Epithelial cell of esophagus (primary cell): ENCODE measurements around the gene ACAP3.

Source experiments
- DNase-seq: peaks from one replicate; pipeline ENCODE4 v3.0.0; 2010; ENCODE audit warnings: low read depth
- H3K4me3 ChIP-seq: 2 replicates; pipeline ENCODE4 v1.5.1; 2011; ENCODE audit warnings: mild to moderate bottlenecking, low read length, control low read depth
- CTCF ChIP-seq: IDR thresholded peaks from 2 replicates; pipeline ENCODE4 v1.5.1; 2011; ENCODE audit warnings: low read depth, mild to moderate bottlenecking, low read length, control low read depth, inconsistent platforms; ENCODE audit not compliant: insufficient read depth; ENCODE audit errors: missing control alignments

ACAP3 gene

GRCh38 chr1:1333551-1334241 is 26.0 kb upstream of the ACAP3 start:
- TF ChIP-seq CTCF, result no peak
- no peak overlapping the region for H3K4me3 ChIP-seq
- DNase-seq, result no peak

DNA sequence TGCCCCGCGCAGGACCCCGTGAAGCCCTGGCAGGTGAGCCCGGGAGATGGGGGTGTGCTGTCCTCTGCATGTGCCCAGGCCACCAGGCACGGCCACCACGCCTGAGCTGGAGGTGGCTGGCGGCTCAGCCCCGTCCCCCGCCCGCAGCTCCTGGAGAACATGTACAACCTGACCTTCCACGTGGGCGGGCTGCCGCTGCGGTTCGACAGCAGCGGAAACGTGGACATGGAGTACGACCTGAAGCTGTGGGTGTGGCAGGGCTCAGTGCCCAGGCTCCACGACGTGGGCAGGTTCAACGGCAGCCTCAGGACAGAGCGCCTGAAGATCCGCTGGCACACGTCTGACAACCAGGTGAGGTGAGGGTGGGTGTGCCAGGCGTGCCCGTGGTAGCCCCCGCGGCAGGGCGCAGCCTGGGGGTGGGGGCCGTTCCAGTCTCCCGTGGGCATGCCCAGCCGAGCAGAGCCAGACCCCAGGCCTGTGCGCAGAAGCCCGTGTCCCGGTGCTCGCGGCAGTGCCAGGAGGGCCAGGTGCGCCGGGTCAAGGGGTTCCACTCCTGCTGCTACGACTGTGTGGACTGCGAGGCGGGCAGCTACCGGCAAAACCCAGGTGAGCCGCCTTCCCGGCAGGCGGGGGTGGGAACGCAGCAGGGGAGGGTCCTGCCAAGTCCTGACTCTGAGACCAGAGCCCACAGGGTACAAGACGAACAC is 25.2 kb upstream of the ACAP3 start:
- H3K4me3 ChIP-seq, result no peak overlapping the region
- no peak for TF ChIP-seq CTCF
- peak; percentile 71 for DNase-seq

GRCh38 chr1:1332031-1332755 is 24.5 kb upstream of the ACAP3 start:
- no peak overlapping the region for H3K4me3 ChIP-seq
- DNase-seq, result no peak
- no peak for TF ChIP-seq CTCF

- no peak within 1 kb of the TSS for H3K4me3 ChIP-seq
- no peak for TF ChIP-seq CTCF
- DNase-seq, result no peak
Observed at GRCh38 chr1:1331068-1331965, 23.6 kb upstream of the ACAP3 start, which contains the start of gene TAS1R3. Gene TAS1R3 (plus strand): TSS chr1:1331280. CDS start chr1:1331346, 66 bp downstream.

GRCh38 chr1:1330366-1331067 is 22.8 kb upstream of the ACAP3 start:
- DNase-seq, result no peak
- H3K4me3 ChIP-seq, result no peak overlapping the region
- TF ChIP-seq CTCF, result no peak
